ENCODE data around the gene LAPTM5. TPM values are rescaled to one million over a fixed set of nuclear protein-coding genes. Genes with fewer than 3 reads are reported as not detected.

The LAPTM5 gene
- total RNA-seq, 4 donors from 2014 or later, result 8.9 to 75.4 (median 40.4) TPM

- H3K4me3 ChIP-seq, result no peak overlapping the region
- peak overlapping the region in 2 of 4 donors; percentile 8 to 25 for H3K27ac ChIP-seq
- WGBS, 2 donors (ENCODE audit: low coverage in 1 of 2), result 85% methylated on average over 4 to 5 of the region's 7 CpGs
- no peaks in the 10 kb centered on the region for H3K27me3 ChIP-seq
- TF ChIP-seq POLR2A (IDR thresholded peaks at IDR 0.05) (no peak), POLR2AphosphoS5 (IDR thresholded peaks at IDR 0.05) (no peak), CTCF (IDR thresholded peaks at IDR 0.05) (no peak), EP300 (IDR thresholded peaks at IDR 0.05) (no peak)
- H3K4me1 ChIP-seq, result peaks cover 0 to 21% (median 0%) of the 10 kb centered on the region in 3 donors
- ATAC-seq, result no peak
- H3K9me3 ChIP-seq, result no peaks in the 10 kb centered on the region
- H3K36me3 ChIP-seq, result no peaks in the 10 kb centered on the region
These were observed 5.5 kb upstream of the LAPTM5 start for GRCh38 chr1:30762930-30763650.

GRCh38 chr1:30762152-30762929 is 4.8 kb upstream of the LAPTM5 start:
- no peak for TF ChIP-seq POLR2AphosphoS5 (IDR thresholded peaks at IDR 0.05)
- TF ChIP-seq CTCF (IDR thresholded peaks at IDR 0.05), result no peak
- no peak for TF ChIP-seq POLR2A (IDR thresholded peaks at IDR 0.05)
- TF ChIP-seq EP300 (IDR thresholded peaks at IDR 0.05), result no peak
- WGBS, 2 donors (ENCODE audit: low coverage in 1 of 2), result 80% methylated on average over 1 of the region's 6 CpGs; no CpG with 5 or more reads in 1 of the 2 donors
- Histone ChIP-seq H3K9me3 (no peaks in the 10 kb centered on the region), H3K27me3 (no peaks in the 10 kb centered on the region), H3K27ac (peak overlapping the region in 1 of 4 donors; percentile 14), H3K4me1 (peaks cover 0 to 28% (median 0%) of the 10 kb centered on the region in 3 donors), H3K4me3 (no peak overlapping the region), H3K36me3 (no peaks in the 10 kb centered on the region)
- ATAC-seq, result no peak

DNA sequence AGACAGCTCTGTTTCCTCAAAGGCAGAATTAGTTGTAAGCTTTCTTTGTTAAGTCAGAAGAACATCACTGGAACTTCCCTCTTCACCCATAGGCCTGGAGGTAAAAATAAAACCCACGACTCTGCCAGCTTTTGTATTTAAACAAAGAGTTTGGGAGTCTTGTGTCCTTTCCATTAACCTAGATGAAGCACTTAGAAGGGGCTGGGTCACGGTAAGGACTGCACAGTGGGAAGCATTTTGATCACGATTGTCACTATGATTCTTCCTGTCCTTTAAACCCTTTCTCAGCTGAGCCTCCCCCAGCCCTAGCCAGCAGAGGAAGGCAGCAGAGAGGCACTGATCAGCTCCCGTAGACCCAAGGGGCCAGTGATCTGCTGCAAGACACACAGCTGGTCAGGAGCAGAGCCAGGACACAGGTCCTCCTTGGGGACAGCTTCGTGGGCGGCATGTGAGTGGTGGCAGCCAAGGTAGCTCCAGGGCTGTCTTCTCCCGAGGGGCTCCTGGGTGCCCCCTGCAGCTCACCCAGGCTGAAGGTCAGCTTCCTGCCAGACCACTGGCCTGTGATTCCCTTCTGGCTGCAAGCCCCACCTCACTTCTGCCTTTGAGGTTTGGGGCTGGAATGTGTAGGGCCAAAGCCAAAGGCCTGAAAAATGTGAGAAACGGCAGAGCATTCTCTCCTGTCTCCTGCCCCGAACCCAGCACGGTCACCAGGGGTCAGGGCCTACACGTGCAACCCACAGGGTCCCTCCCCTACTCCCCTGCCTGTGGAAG is 4.0 kb upstream of the LAPTM5 start:
- WGBS, 2 donors (ENCODE audit: low coverage in 1 of 2), result 22% methylated on average over 2 of the region's 11 CpGs; no CpG with 5 or more reads in 1 of the 2 donors
- peak overlapping the region in 1 of 4 donors; percentile 14 for H3K27ac ChIP-seq
- H3K36me3 ChIP-seq, result no peaks in the 10 kb centered on the region
- no peaks in the 10 kb centered on the region for H3K9me3 ChIP-seq
- no peaks in the 10 kb centered on the region for H3K27me3 ChIP-seq
- no peak for ATAC-seq
- H3K4me1 ChIP-seq, result peaks cover 0 to 34% (median 0%) of the 10 kb centered on the region in 3 donors
- TF ChIP-seq POLR2A (IDR thresholded peaks at IDR 0.05), result no peak
- TF ChIP-seq CTCF (IDR thresholded peaks at IDR 0.05), result no peak
- TF ChIP-seq POLR2AphosphoS5 (IDR thresholded peaks at IDR 0.05), result no peak
- TF ChIP-seq EP300 (IDR thresholded peaks at IDR 0.05), result no peak
- H3K4me3 ChIP-seq, result no peak overlapping the region

- Histone ChIP-seq H3K27ac (no peak overlapping the region), H3K27me3 (no peaks in the 10 kb centered on the region), H3K9me3 (no peaks in the 10 kb centered on the region), H3K4me1 (peaks cover 0 to 34% (median 0%) of the 10 kb centered on the region in 3 donors), H3K36me3 (no peaks in the 10 kb centered on the region), H3K4me3 (no peak overlapping the region)
- TF ChIP-seq POLR2AphosphoS5 (IDR thresholded peaks at IDR 0.05) (no peak), POLR2A (IDR thresholded peaks at IDR 0.05) (no peak), CTCF (IDR thresholded peaks at IDR 0.05) (no peak), EP300 (IDR thresholded peaks at IDR 0.05) (no peak)
- WGBS, 2 donors (ENCODE audit: low coverage in 1 of 2), result 87 to 91% methylated on average over 10 to 14 of the region's 18 CpGs
- no peak for ATAC-seq
These were observed 3.2 kb upstream of the LAPTM5 start for GRCh38 chr1:30760596-30761324.

Data from gastroesophageal sphincter (tissue), 4 donors.